HepG2 (cell line): ENCODE data around the gene NANOG. TPM values are rescaled to one million over a fixed set of nuclear protein-coding genes. Genes with fewer than 3 reads are reported as not detected.
A peak's percentile ranks its signal among the peaks of the same experiment; 100 is the strongest.

Experiments
- ATAC-seq: fragments of 200-7000 bp; cut with Tn5 transposase; 3 replicates; pipeline ENCODE4 v1.9.1; 2020; ENCODE audit warnings: mild to moderate bottlenecking, moderate library complexity
- BruUV-seq: library from RNA; stranded (reverse); fragments of 400-500 nt; replicated peaks from 2 replicates; lab custom pipeline; 2021; lab: Mats Ljungman, UMichigan
- CTCF ChIA-PET: fragments of 300-600 bp; formaldehyde crosslinking; extraction: SDS; loops from one replicate; lab custom pipeline; 2021; ENCODE audit warnings: low total read pairs, inconsistent platforms, low intra/inter-chr PET ratio; lab: Yijun Ruan, JAX
- POLR2A ChIA-PET: fragments of 350-600 bp; sonication (Branson Sonifier 250); formaldehyde crosslinking; loops from one replicate; lab custom pipeline; 2020; ENCODE audit warnings: antibody characterized with exemption, inconsistent platforms; lab: Yijun Ruan, JAX
- DNase-seq: peaks from one replicate; pipeline ENCODE4 v3.0.0-alpha.2; 2015; ENCODE audit warnings: low spot score
- FAIRE-seq: peaks from 3 replicates; lab custom pipeline; 2011; peaks lifted over from hg19 to GRCh38; lab: Jason Lieb, UNC
- H2AFZ ChIP-seq: one replicate; pipeline ENCODE4 v1.6.1; 2011; ENCODE audit warnings: low read length, inconsistent platforms
- H3K27ac ChIP-seq: fragments of 300-600 bp; 3 replicates; pipeline ENCODE4 v1.8.0; 2011; ENCODE audit warnings: mixed run types, mild to moderate bottlenecking, mixed read lengths, low read length, inconsistent platforms; ENCODE audit not compliant: insufficient read depth; ENCODE audit errors: extremely low read length
- H3K27me3 ChIP-seq, 2 experiments: fragments of 200-600 bp in 1 of 2; 2 replicates in 1 of 2; 3 replicates in 1 of 2; pipeline versions ENCODE4 v1.6.0 to v1.8.0; 2011; ENCODE audit warnings: low read length in 2 of 2, mild to moderate bottlenecking in 2 of 2, moderate library complexity in 2 of 2, inconsistent platforms in 1 of 2; ENCODE audit not compliant: insufficient read depth in 2 of 2, control insufficient read depth in 1 of 2
- H3K36me3 ChIP-seq, 2 experiments: fragments of 200-600 bp in 1 of 2; replicated peaks in 1 of 2; 2 replicates in 1 of 2; 3 replicates in 1 of 2; pipeline versions ENCODE4 v1.5.1 to v1.8.0; 2011; ENCODE audit warnings: low read length in 2 of 2, inconsistent platforms in 1 of 2; ENCODE audit not compliant: insufficient read depth in 2 of 2, control insufficient read depth in 1 of 2
- H3K4me1 ChIP-seq: 2 replicates; pipeline ENCODE4 v1.5.1; 2012; ENCODE audit warnings: low read length, inconsistent platforms; ENCODE audit not compliant: insufficient read depth
- H3K4me2 ChIP-seq: 2 replicates; pipeline ENCODE4 v1.6.0; 2011; ENCODE audit warnings: low read depth, low read length, inconsistent platforms
- H3K4me3 ChIP-seq, 3 experiments: fragments of 200-600 bp in 1 of 3; sonication (generic), shearing (Covaris generic) in 1 of 3; replicated peaks in 1 of 3; 2 replicates each; pipeline ENCODE4 v1.5.1; 2011 to 2016; ENCODE audit warnings: low read length in 3 of 3, inconsistent platforms in 2 of 3, low read depth in 2 of 3, mild to moderate bottlenecking in 2 of 3, control low read depth in 1 of 3, mixed read lengths in 1 of 3; ENCODE audit not compliant: insufficient read depth in 1 of 3
- H3K79me2 ChIP-seq: one replicate; pipeline ENCODE4 v1.6.1; 2011; ENCODE audit warnings: low read length, inconsistent platforms; ENCODE audit not compliant: insufficient read depth
- H3K9ac ChIP-seq: 2 replicates; pipeline ENCODE4 v1.6.0; 2011; ENCODE audit warnings: mild to moderate bottlenecking, low read depth, low read length, inconsistent platforms; ENCODE audit not compliant: insufficient read depth
- H3K9me3 ChIP-seq: 2 replicates; pipeline ENCODE4 v1.5.1; 2012; ENCODE audit warnings: mild to moderate bottlenecking, low read length
- H4K20me1 ChIP-seq: 2 replicates; pipeline ENCODE4 v1.6.0; 2011; ENCODE audit warnings: inconsistent platforms, mild to moderate bottlenecking, low read length, moderate library complexity; ENCODE audit not compliant: insufficient read depth
- CTCF ChIP-seq: sonication (generic); formaldehyde crosslinking; IDR thresholded peaks from 2 replicates; pipeline ENCODE4 v1.5.0; 2020; ENCODE audit warnings: mild to moderate bottlenecking, missing genetic modification reagents, moderate library complexity
- GATAD2A ChIP-seq: IDR thresholded peaks from 2 replicates; pipeline ENCODE4 v1.6.1; 2016
- HMGXB4 ChIP-seq, 2 experiments: sonication (generic) in 1 of 2; formaldehyde crosslinking in 1 of 2; IDR thresholded peaks; 2 replicates each; pipeline versions ENCODE4 v1.4.0 to v1.6.1; 2018 to 2020; ENCODE audit warnings: missing genetic modification reagents in 2 of 2, borderline replicate concordance in 1 of 2, low read depth in 1 of 2, mild to moderate bottlenecking in 1 of 2, missing biosample characterization in 1 of 2
- RAD21 ChIP-seq: fragments of 450-650 bp; formaldehyde crosslinking; IDR thresholded peaks from 2 replicates; pipeline ENCODE4 v1.5.0; 2020; ENCODE audit warnings: mild to moderate bottlenecking
- STAG1 ChIP-seq: sonication (generic); formaldehyde crosslinking; IDR thresholded peaks from 2 replicates; pipeline ENCODE4 v1.4.0; 2020; ENCODE audit warnings: missing genetic modification reagents
- ZNF142 ChIP-seq: sonication (generic); formaldehyde crosslinking; IDR thresholded peaks from 2 replicates; pipeline ENCODE4 v1.4.0; 2020; ENCODE audit warnings: missing genetic modification reagents
- ZNF382 ChIP-seq: sonication (generic); formaldehyde crosslinking; IDR thresholded peaks from 2 replicates; pipeline ENCODE4 v1.5.0; 2020; ENCODE audit warnings: missing genetic modification reagents, mild to moderate bottlenecking, borderline replicate concordance
- ZNF503 ChIP-seq: sonication (generic); formaldehyde crosslinking; IDR thresholded peaks from 2 replicates; pipeline ENCODE4 v1.4.0; 2020; ENCODE audit warnings: missing genetic modification reagents
- ZNF784 ChIP-seq: sonication (generic); formaldehyde crosslinking; IDR thresholded peaks from 2 replicates; pipeline ENCODE4 v1.5.1; 2020; ENCODE audit warnings: missing genetic modification reagents, mild to moderate bottlenecking, borderline replicate concordance
- WGBS: methylation state at CpG from one replicate; pipeline ENCODE4 v1.1.6; 2017; ENCODE audit warnings: low lambda C conversion rate; 5-methylcytosine and 5-hydroxymethylcytosine counted together
- in situ Hi-C: cut with HindIII; loops from 2 replicates; pipeline ENCODE4 v1.10.0; 2017; ENCODE audit warnings: low pct_unique_long_range_greater_than_20kb; ENCODE audit not compliant: extremely low pct_ligation_motif_present
- intact Hi-C: fragments of 100-400 bp; cut with micrococcal nuclease; formaldehyde crosslinking; loops from one replicate; pipeline ENCODE4 v1.10.0; 2022; ENCODE audit not compliant: unreplicated experiment
- polyA plus RNA-seq, 8 experiments: library from polyadenylated mRNA; depleted of rRNA in 3 of 8; stranded (reverse) in 7 of 8; unstranded in 1 of 8; fragments of >200 nt; fragmentation: Illumina TruSeq in 4 of 8; extraction: Trizol in 4 of 8; gene quantifications; 2 replicates each; pipeline versions ENCODE4 v1.2.1 to v1.2.3, GENCODE V29; 2011 to 2016; ENCODE audit warnings: low read depth in 4 of 8, missing spikeins in 1 of 8, mixed read lengths in 1 of 8; ENCODE audit not compliant: insufficient read depth in 1 of 8
- total RNA-seq, 5 experiments: library from RNA; depleted of rRNA; stranded (reverse); fragments of >200 nt; fragmentation: Illumina TruSeq; extraction: Trizol; gene quantifications; 2 replicates each; pipeline ENCODE4 v1.2.3, GENCODE V29; 2016; ENCODE audit warnings: low read depth in 1 of 5

NANOG gene
- total and polyA plus RNA-seq, 2 of the 13 experiments (the other 11 are each of a cell fraction or from before 2014, with no cell fraction given): 0.04 to 0.24 TPM

GRCh38 chr12:7832059-7832696 is 43.0 kb downstream of the NANOG start:
- peak; percentile 50 for FAIRE-seq
- intact Hi-C loops: no loop called here
- POLR2A ChIA-PET: interaction anchor here (0.6 kb wide), 1 partner anchor 101 kb away, joined by 4 read pairs; no protein-coding TSS in a partner anchor
- TF ChIP-seq RAD21 (CRISPR knock-in tag): peak; percentile 61
- peak in 1 of 2 experiments; percentile 32; a peak in 1 of 4 replicates for TF ChIP-seq HMGXB4 (CRISPR knock-in tag; IDR thresholded peaks at IDR 0.05; ENCODE audit: borderline replicate concordance in 1 of 2, low read depth in 1 of 2)
- peak; percentile 74 for TF ChIP-seq STAG1 (CRISPR knock-in tag)
- TF ChIP-seq ZNF142 (CRISPR knock-in tag): 0 out of 2 replicates have a peak, but pooled peaks have one; percentile 55
- no peak for TF ChIP-seq ZNF784 (CRISPR knock-in tag)
- peak; percentile 23; the same call in 1 of the 2 replicates for TF ChIP-seq GATAD2A (CRISPR knock-in tag)
- TF ChIP-seq CTCF: peak; percentile 62
- no peak for TF ChIP-seq ZNF382
- no peak for TF ChIP-seq ZNF503 (CRISPR knock-in tag)

More at GRCh38 chr12:7832059-7832696, 43.0 kb downstream of the NANOG start:
- H2AFZ ChIP-seq: no peak overlapping the region
- no peaks in the 10 kb centered on the region for H3K79me2 ChIP-seq
- H4K20me1 ChIP-seq: no peaks in the 10 kb centered on the region
- peak; percentile 85 for ATAC-seq
- peaks cover 41% of the 10 kb centered on the region for H3K4me1 ChIP-seq
- no peaks in the 10 kb centered on the region for H3K27me3 ChIP-seq
- no peak overlapping the region for H3K4me2 ChIP-seq
- H3K4me3 ChIP-seq: no peak overlapping the region
- no peak overlapping the region for H3K9ac ChIP-seq
- DNase-seq: peak; percentile 62
- peak overlapping the region; percentile 17 for H3K27ac ChIP-seq
- no peaks in the 10 kb centered on the region for H3K9me3 ChIP-seq
- no TSS peak for BruUV-seq
- CTCF ChIA-PET: interaction anchor here (0.7 to 2.1 kb wide), 3 partner anchors 29 to 163 kb away, joined by 3 to 11 read pairs (median 10); no protein-coding TSS in a partner anchor
- in situ Hi-C loops: no loop called here
- peaks cover 3% of the 10 kb centered on the region in 2 experiments; a peak in 3 of 5 replicates for H3K36me3 ChIP-seq
- 65% methylated on average over 6 of the region's 6 CpGs for WGBS
